Duodenal mucosa (tissue), 2 donors: ENCODE results near the gene RCAN1.

Source experiments
- H3K27ac ChIP-seq: one replicate; pipeline ENCODE4 v1.7.0; 2013; ENCODE audit warnings: low read depth, low read length
- H3K27me3 ChIP-seq, 2 donors: one replicate each; pipeline ENCODE4 v1.7.0; 2013; ENCODE audit warnings: low read length in 2 of 2, control low read depth in 1 of 2; ENCODE audit not compliant: insufficient read depth in 2 of 2, control insufficient read depth in 1 of 2
- H3K36me3 ChIP-seq, 2 donors: one replicate each; pipeline ENCODE4 v1.7.0; 2013; ENCODE audit warnings: low read length in 2 of 2, control low read depth in 1 of 2; ENCODE audit not compliant: insufficient read depth in 2 of 2, control insufficient read depth in 1 of 2
- H3K4me1 ChIP-seq, 2 donors: one replicate each; pipeline ENCODE4 v1.7.0; 2013; ENCODE audit warnings: low read length in 2 of 2, control low read depth in 1 of 2; ENCODE audit not compliant: insufficient read depth in 2 of 2, control insufficient read depth in 1 of 2
- H3K4me3 ChIP-seq, 2 donors: one replicate each; pipeline ENCODE4 v1.7.0; 2013; ENCODE audit warnings: low read length in 2 of 2, low read depth in 1 of 2
- H3K9ac ChIP-seq, 2 donors: one replicate each; pipeline ENCODE4 v1.7.0; 2013; ENCODE audit warnings: low read length in 2 of 2, low read depth in 1 of 2
- H3K9me3 ChIP-seq, 2 donors: one replicate each; pipeline ENCODE4 v1.7.0; 2013; ENCODE audit warnings: low read length in 2 of 2, control low read depth in 1 of 2; ENCODE audit not compliant: control insufficient read depth in 1 of 2

RCAN1 gene

GRCh38 chr21:34614628-34615486 is at the start of gene RCAN1:
RCAN1 (minus strand) TSS chr21:34615113; CDS start chr21:34615011, 102 bp downstream.
- Histone ChIP-seq H3K4me1 (peaks cover 0 to 17% of the 10 kb centered on the region in 2 donors), H3K9ac (peak within 1 kb of the TSS; percentile 63 to 68), H3K9me3 (no peaks in the 10 kb centered on the region), H3K27ac (peak within 1 kb of the TSS; percentile 60), H3K36me3 (no peaks in the 10 kb centered on the region), H3K4me3 (peak within 1 kb of the TSS; percentile 70 to 76), H3K27me3 (no peaks in the 10 kb centered on the region)

GRCh38 chr21:34661848-34662247 is 46.9 kb upstream of the RCAN1 start:
- Histone ChIP-seq H3K4me3 (no peak overlapping the region), H3K4me1 (no peaks in the 10 kb centered on the region), H3K27ac (no peak overlapping the region)

DNA sequence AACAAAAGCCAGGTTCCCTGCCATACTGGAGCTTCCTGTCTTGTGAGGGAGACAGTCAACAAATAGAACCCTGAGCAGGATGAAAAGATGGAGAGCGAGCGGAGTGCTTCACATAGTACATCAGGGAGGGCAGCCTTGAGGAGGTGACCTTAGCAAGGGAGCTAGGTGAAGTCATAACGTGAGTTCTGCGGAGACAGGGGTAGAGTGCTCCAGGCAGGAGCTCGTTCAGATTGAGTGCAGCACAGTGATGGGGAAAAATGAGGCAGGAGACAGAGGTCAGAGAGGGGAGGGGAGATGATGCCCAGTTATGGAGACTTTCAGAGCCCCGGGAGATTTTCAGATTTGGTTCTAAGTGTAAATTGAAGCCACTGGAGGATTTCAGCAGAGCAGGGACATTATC is 38.6 kb upstream of the RCAN1 start:
- Histone ChIP-seq H3K4me3 (no peak overlapping the region), H3K27me3 (peaks cover 0 to 3% of the 10 kb centered on the region in 2 donors), H3K9ac (no peak overlapping the region), H3K36me3 (no peaks in the 10 kb centered on the region), H3K9me3 (no peaks in the 10 kb centered on the region), H3K4me1 (peaks cover 3 to 13% of the 10 kb centered on the region in 2 donors), H3K27ac (no peak overlapping the region)

More at GRCh38 chr21:34661848-34662247, 46.9 kb upstream of the RCAN1 start:
- Histone ChIP-seq H3K36me3 (no peaks in the 10 kb centered on the region), H3K27me3 (peaks cover 0 to 7% of the 10 kb centered on the region in 2 donors), H3K9ac (no peak overlapping the region), H3K9me3 (no peaks in the 10 kb centered on the region)

GRCh38 chr21:34651642-34652041 is 36.7 kb upstream of the RCAN1 start:
- Histone ChIP-seq H3K4me1 (peaks cover 3 to 13% of the 10 kb centered on the region in 2 donors), H3K4me3 (no peak overlapping the region), H3K27ac (no peak overlapping the region)

GRCh38 chr21:34650861-34651431 is 36.0 kb upstream of the RCAN1 start:
- H3K9ac ChIP-seq, result no peak overlapping the region
- peaks cover 3 to 13% of the 10 kb centered on the region in 2 donors for H3K4me1 ChIP-seq
- H3K27ac ChIP-seq, result no peak overlapping the region
- H3K27me3 ChIP-seq, result peaks cover 0 to 3% of the 10 kb centered on the region in 2 donors
- H3K4me3 ChIP-seq, result no peak overlapping the region
- no peaks in the 10 kb centered on the region for H3K36me3 ChIP-seq
- no peaks in the 10 kb centered on the region for H3K9me3 ChIP-seq

More at GRCh38 chr21:34651642-34652041, 36.7 kb upstream of the RCAN1 start:
- Histone ChIP-seq H3K27me3 (peaks cover 0 to 3% of the 10 kb centered on the region in 2 donors), H3K9me3 (no peaks in the 10 kb centered on the region), H3K9ac (no peak overlapping the region), H3K36me3 (no peaks in the 10 kb centered on the region)

DNA sequence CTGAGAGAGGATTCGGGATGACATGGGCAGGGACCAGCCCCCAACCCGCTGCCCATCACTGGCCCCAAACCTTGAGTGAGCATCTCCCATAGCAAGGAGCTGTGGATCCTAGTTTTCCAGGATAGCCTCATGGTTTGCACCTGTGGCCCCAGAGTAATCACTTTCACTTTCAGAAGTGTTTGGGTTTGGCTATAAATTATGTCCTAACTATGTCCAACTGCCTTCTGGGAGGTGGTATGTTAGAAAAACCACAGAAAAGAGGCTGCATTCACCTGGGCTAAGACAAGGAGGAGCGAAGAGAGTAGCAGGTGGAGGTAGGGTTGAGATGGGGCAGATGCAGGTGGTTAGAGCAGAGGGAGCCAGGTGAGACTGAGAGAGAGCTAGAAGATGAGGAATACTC is 34.5 kb upstream of the RCAN1 start:
- H3K27me3 ChIP-seq, result peaks cover 0 to 3% of the 10 kb centered on the region in 2 donors
- no peak overlapping the region for H3K27ac ChIP-seq
- no peak overlapping the region for H3K9ac ChIP-seq
- H3K4me3 ChIP-seq, result no peak overlapping the region
- H3K36me3 ChIP-seq, result no peaks in the 10 kb centered on the region
- peaks cover 3 to 13% of the 10 kb centered on the region in 2 donors for H3K4me1 ChIP-seq
- no peaks in the 10 kb centered on the region for H3K9me3 ChIP-seq

DNA sequence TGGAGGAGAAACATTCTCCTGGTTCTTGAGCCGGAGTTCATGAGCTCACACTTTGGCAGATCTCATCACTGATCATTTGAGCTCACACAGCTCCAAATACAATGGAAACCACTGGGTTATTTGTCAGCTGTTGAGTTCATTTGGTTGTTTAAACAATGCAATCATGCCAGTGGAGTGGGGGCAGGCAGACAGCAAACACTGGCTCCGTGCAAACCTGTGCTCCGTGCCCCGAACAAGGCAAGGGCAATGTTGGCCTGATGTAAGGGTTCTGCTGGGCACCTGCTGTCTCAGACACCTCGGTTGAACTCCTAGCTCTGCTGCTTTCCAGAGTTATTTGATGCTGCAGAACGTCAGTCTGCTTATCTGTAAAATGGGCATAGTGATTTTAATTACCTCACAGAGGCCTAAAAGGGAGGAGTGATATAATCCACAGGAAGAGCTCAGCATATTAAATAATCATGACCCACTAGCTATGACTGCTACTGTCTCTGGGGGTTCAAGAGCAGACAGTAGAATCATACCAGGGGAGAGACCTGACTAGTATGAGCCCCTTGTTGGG is 33.9 kb upstream of the RCAN1 start:
- no peaks in the 10 kb centered on the region for H3K36me3 ChIP-seq
- peaks cover 3 to 13% of the 10 kb centered on the region in 2 donors for H3K4me1 ChIP-seq
- no peak overlapping the region for H3K9ac ChIP-seq
- peaks cover 0 to 3% of the 10 kb centered on the region in 2 donors for H3K27me3 ChIP-seq
- H3K4me3 ChIP-seq, result no peak overlapping the region
- H3K9me3 ChIP-seq, result no peaks in the 10 kb centered on the region
- no peak overlapping the region for H3K27ac ChIP-seq

DNA sequence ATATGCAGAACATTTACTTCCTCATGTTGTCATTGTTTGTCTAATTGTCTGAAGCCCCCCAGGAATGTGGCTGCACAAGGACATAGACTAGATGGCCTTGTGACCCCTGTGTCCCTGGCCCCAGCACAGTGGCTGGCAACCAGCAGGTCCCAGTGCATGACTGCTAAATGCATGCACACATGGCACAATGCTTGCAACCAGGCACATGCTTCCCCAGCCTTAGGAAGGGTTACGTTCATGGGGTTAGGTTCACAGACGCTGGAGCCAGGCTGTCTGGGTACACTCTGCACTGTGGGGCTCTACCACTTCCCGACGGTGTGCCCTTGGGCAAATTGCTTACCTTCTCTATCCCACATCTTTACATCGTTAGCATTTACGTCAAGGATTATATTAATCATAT is 32.6 kb upstream of the RCAN1 start:
- no peaks in the 10 kb centered on the region for H3K9me3 ChIP-seq
- no peaks in the 10 kb centered on the region for H3K36me3 ChIP-seq
- H3K27ac ChIP-seq, result no peak overlapping the region
- no peak overlapping the region for H3K9ac ChIP-seq
- H3K4me1 ChIP-seq, result peaks cover 0 to 13% of the 10 kb centered on the region in 2 donors
- H3K4me3 ChIP-seq, result no peak overlapping the region
- H3K27me3 ChIP-seq, result peaks cover 0 to 3% of the 10 kb centered on the region in 2 donors

- no peak overlapping the region for H3K27ac ChIP-seq
- H3K36me3 ChIP-seq, result no peaks in the 10 kb centered on the region
- peaks cover 0 to 3% of the 10 kb centered on the region in 2 donors for H3K27me3 ChIP-seq
- H3K4me3 ChIP-seq, result no peak overlapping the region
- H3K9me3 ChIP-seq, result no peaks in the 10 kb centered on the region
- peaks cover 0 to 14% of the 10 kb centered on the region in 2 donors for H3K4me1 ChIP-seq
- H3K9ac ChIP-seq, result no peak overlapping the region
These were observed 29.9 kb upstream of the RCAN1 start for GRCh38 chr21:34644825-34645224.
